Aorta (tissue), 5 donors: ENCODE data around the gene ROS1. TPM values are rescaled to one million over a fixed set of nuclear protein-coding genes. Genes with fewer than 3 reads are reported as not detected.

Experiments
- ATAC-seq: fragments of 200-7000 bp; cut with Tn5 transposase; one replicate; pipeline ENCODE4 v1.9.1; 2022; ENCODE audit warnings: moderate library complexity; ENCODE audit not compliant: low FRiP score
- DNase-seq, 2 donors: peaks; one replicate each; pipeline ENCODE4 v3.0.0-alpha.2; 2020
- H3K27ac ChIP-seq, 2 donors: one replicate each; pipeline ENCODE4 v1.5.1; 2013; ENCODE audit warnings: low read length in 2 of 2, mild to moderate bottlenecking in 2 of 2, moderate library complexity in 2 of 2, control low read depth in 1 of 2, inconsistent platforms in 1 of 2, low read depth in 1 of 2
- H3K27me3 ChIP-seq, 2 donors: one replicate each; pipeline ENCODE4 v1.6.1; 2013; ENCODE audit warnings: control low read depth in 1 of 2, low read length in 1 of 2, mild to moderate bottlenecking in 1 of 2, moderate library complexity in 1 of 2; ENCODE audit not compliant: insufficient read depth in 2 of 2, control insufficient read depth in 1 of 2
- H3K36me3 ChIP-seq, 2 donors: one replicate each; pipeline ENCODE4 v1.6.1; 2013; ENCODE audit warnings: control low read depth in 1 of 2, low read length in 1 of 2, mild to moderate bottlenecking in 1 of 2; ENCODE audit not compliant: insufficient read depth in 2 of 2, control insufficient read depth in 1 of 2
- H3K4me1 ChIP-seq, 2 donors: one replicate each; pipeline ENCODE4 v1.6.1; 2013; ENCODE audit warnings: low read length in 2 of 2, control low read depth in 1 of 2, mild to moderate bottlenecking in 1 of 2, moderate library complexity in 1 of 2; ENCODE audit not compliant: insufficient read depth in 2 of 2, control insufficient read depth in 1 of 2
- H3K4me3 ChIP-seq, 2 donors: one replicate each; pipeline ENCODE4 v1.5.1; 2013; ENCODE audit warnings: low read length in 2 of 2, control low read depth in 1 of 2, mild to moderate bottlenecking in 1 of 2
- H3K9me3 ChIP-seq: one replicate; pipeline ENCODE4 v1.6.1; 2013; ENCODE audit warnings: mild to moderate bottlenecking, low read length; ENCODE audit not compliant: control insufficient read depth
- WGBS, 2 donors: extraction: QIAGEN DNeasy Blood & Tissue Kit; methylation state at CpG; one replicate each; pipeline ENCODE4 v1.1.7; 2013; 5-methylcytosine and 5-hydroxymethylcytosine counted together
- intact Hi-C, 2 donors: fragments of 100-400 bp; cut with DNase I; formaldehyde crosslinking; loops; one replicate each; pipeline versions ENCODE4 v1.14.2 to v1.15.0; 2022
- polyA plus RNA-seq, 2 donors: library from polyadenylated mRNA; stranded (reverse); fragments of 200-250 nt; gene quantifications; one replicate each; pipeline ENCODE4 v1.2.3, GENCODE V29; 2013
- total RNA-seq, 2 donors: library from RNA; stranded (reverse); fragmentation: NEBNext Ultra II Directional; extraction: Animal tissue kit (Norgen Biotek cat#: 25700); gene quantifications; one replicate each; pipeline ENCODE4 v1.2.1, GENCODE V29; 2021
- donor health status: healthy with polysubstance abuse.
- donor health status: Bipolar disorder and iron deficiency.
- donor health status: DM: no; HTN: no; CAD: no.
- donor health status: DM: no; HTN: no; CAD: no.
- donor health status: DM: yes; HTN: yes; CAD: no.

ROS1 gene
- total and polyA plus RNA-seq, 4 donors = 0.06 TPM; not detected in 3

GRCh38 chr6:117304446-117304845, 121.3 kb downstream of the ROS1 start:
- Histone ChIP-seq H3K9me3 (no peaks in the 10 kb centered on the region), H3K4me1 (peaks cover 0 to 2% of the 10 kb centered on the region in 2 donors), H3K27ac (no peak overlapping the region), H3K36me3 (no peaks in the 10 kb centered on the region), H3K27me3 (no peaks in the 10 kb centered on the region), H3K4me3 (no peak overlapping the region)
- ATAC-seq (no peak), DNase-seq (no peak)
- intact Hi-C loops = no loop called here
- WGBS, 2 donors = 80 to 90% methylated on average over 2 of the region's 2 CpGs

DNA sequence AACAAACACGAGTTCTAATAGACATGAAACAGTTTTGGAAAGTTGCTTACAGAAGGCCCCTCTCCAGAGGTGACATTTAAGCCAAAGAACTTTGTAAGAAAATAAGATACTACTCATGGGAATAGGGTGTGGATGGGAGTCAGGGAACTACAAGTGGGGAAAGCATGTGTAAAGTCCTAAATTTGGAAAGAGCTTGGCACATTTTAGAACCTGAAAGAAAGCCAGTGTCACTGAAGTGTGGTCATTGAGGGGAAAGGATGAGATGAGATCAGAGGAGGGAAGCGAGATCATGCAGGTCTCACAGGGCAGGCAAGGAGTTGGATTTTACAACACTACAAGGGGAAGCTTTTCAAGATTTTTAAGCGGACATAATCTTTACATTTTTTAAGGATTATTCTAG, 122.4 kb downstream of the ROS1 start:
- H3K9me3 ChIP-seq = no peaks in the 10 kb centered on the region
- H3K27ac ChIP-seq = no peak overlapping the region
- intact Hi-C loops = no loop called here
- DNase-seq = no peak
- no peaks in the 10 kb centered on the region for H3K4me1 ChIP-seq
- no peak for ATAC-seq
- H3K36me3 ChIP-seq = no peaks in the 10 kb centered on the region
- 62 to 71% methylated on average over 3 of the region's 3 CpGs for WGBS, 2 donors
- H3K4me3 ChIP-seq = no peak overlapping the region
- H3K27me3 ChIP-seq = no peaks in the 10 kb centered on the region

DNA sequence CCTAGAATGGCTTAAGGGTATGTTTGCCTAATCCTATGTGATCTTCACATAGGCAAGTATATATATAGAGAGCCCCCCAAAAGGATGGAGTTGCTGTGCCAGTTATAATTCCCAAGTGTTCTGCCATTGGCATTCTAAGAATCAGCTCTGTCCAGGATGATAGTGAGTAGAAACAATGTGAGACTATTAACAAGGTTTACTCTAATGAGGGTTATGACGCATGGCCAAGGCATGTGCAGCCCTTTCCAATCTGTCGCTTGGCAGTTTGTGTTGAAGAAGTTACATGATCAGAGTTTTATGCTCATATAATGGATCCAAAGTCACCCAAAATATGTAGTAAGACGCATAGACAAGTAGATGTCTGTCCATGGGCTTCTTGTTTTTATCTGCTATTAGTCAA, 126.8 kb downstream of the ROS1 start:
- H3K36me3 ChIP-seq = no peaks in the 10 kb centered on the region
- no peak overlapping the region for H3K27ac ChIP-seq
- no peak overlapping the region for H3K4me3 ChIP-seq
- intact Hi-C loops = no loop called here
- H3K4me1 ChIP-seq = no peaks in the 10 kb centered on the region
- no peak for ATAC-seq
- DNase-seq = no peak
- H3K9me3 ChIP-seq = no peaks in the 10 kb centered on the region
- 90 to 91% methylated on average over 3 of the region's 3 CpGs for WGBS, 2 donors
- no peaks in the 10 kb centered on the region for H3K27me3 ChIP-seq

DNA sequence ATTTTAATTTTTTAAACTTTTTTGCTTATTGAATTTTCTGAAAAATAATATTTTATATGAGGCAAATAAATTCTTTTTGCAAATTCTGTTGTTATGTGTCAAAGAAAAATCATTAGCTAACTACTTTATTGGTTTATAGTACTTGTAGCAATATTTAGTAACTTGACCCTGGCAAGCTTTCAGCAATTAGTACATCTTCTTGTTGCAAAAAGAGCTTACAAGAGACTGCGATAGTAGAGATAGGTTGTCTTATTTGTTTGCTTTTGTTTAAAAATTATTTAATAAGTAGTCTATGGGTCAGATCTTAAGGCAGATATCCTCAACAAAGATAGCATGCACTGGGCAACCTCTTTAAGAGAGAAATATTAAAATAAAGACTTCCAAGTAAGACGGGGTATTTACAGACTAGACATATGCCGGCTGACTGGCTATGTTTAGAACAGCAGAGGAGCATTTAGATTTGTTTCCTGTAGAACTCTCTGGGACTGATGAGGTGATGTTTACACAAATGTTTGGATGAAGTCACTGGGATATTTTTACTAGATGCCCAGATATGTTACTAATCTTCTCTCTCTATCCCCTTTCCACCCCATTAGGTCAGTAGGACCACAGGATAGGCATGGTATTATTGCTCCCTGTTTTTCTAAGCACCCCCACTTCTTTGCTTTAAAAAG, 135.4 kb downstream of the ROS1 start:
- Histone ChIP-seq H3K4me1 (no peaks in the 10 kb centered on the region), H3K27me3 (no peaks in the 10 kb centered on the region), H3K9me3 (no peaks in the 10 kb centered on the region), H3K4me3 (no peak overlapping the region), H3K36me3 (no peaks in the 10 kb centered on the region), H3K27ac (no peak overlapping the region)
- DNase-seq = no peak
- intact Hi-C loops = no loop called here
- WGBS, 2 donors = 29 to 47% methylated on average over 3 of the region's 3 CpGs
- ATAC-seq = no peak

DNA sequence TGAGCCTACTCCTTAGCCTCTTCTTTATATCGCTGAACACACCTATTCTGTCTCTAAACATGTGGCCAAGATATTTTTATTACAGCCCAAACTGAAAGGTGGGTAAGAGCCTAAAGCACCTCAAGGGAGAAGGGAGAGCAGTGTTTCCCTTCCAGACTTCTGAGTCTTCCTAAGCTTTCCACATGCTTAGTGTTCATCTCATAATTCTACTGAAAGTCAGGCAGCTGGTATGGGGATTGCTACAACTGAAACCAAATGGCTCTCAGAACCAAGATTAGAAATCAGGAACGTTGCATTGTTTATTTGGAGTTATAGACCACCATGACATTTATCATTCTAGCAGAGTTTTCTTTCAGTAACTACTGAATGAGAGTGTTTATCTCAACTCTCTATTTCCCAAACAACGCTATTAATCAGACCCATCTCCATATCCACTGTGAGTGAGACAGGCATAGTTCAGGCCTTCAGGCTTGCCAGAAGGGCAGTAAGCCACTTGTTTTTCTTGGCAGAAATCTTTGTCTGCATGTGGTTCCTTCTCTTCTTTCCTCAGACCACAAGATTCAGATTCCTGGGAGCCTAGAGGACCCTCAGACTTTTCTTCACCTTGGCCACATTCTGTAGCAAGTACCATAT, 137.5 kb downstream of the ROS1 start:
- DNase-seq (no peak), ATAC-seq (no peak)
- 53 to 58% methylated on average over 3 of the region's 3 CpGs for WGBS, 2 donors
- intact Hi-C loops = no loop called here
- no peak overlapping the region for H3K4me3 ChIP-seq
- no peaks in the 10 kb centered on the region for H3K27me3 ChIP-seq
- H3K27ac ChIP-seq = no peak overlapping the region
- H3K36me3 ChIP-seq = no peaks in the 10 kb centered on the region
- H3K4me1 ChIP-seq = no peaks in the 10 kb centered on the region
- H3K9me3 ChIP-seq = no peaks in the 10 kb centered on the region

GRCh38 chr6:117280922-117281321, 144.8 kb downstream of the ROS1 start:
- no peak for ATAC-seq
- intact Hi-C loops = no loop called here

DNA sequence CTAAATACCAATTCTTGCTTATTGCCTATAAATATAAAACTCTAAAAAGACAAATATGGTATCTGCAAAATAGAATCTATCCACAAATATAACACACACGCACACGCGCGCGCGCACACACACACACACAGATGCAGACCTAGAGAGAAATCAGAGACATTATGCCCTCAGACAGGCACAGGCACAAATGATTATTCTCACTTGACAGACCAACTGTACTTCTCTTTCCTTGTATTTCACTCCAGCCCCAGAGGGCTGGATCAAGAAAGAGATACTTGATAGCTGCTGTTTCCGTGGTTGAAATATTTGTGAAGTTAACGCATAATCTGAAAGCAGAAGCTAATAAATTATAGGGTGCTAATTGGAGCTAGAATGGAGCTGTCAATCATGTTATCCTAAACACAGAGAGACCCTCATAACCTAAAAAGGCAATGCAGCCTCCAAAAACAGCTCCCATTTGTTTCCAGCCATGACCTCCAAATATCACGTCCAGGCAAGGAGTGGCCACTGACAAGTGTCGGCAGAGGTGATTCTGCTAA, 148.9 kb downstream of the ROS1 start:
- Histone ChIP-seq H3K9me3 (no peaks in the 10 kb centered on the region), H3K27ac (no peak overlapping the region), H3K36me3 (no peaks in the 10 kb centered on the region), H3K4me3 (no peak overlapping the region), H3K4me1 (no peaks in the 10 kb centered on the region), H3K27me3 (peaks cover 0 to 2% of the 10 kb centered on the region in 2 donors)
- no peak for DNase-seq
- ATAC-seq = no peak
- 81 to 84% methylated on average over 10 of the region's 10 CpGs for WGBS, 2 donors
- intact Hi-C loops = no loop called here

More at GRCh38 chr6:117280922-117281321, 144.8 kb downstream of the ROS1 start:
- Histone ChIP-seq H3K4me1 (no peaks in the 10 kb centered on the region), H3K9me3 (no peaks in the 10 kb centered on the region), H3K27ac (no peak overlapping the region), H3K36me3 (no peaks in the 10 kb centered on the region), H3K27me3 (peaks cover 0 to 2% of the 10 kb centered on the region in 2 donors), H3K4me3 (no peak overlapping the region)
- 68 to 71% methylated on average over 3 of the region's 3 CpGs for WGBS, 2 donors
- no peak for DNase-seq

GRCh38 chr6:117275711-117276110, 150.0 kb downstream of the ROS1 start:
- no peak overlapping the region for H3K4me3 ChIP-seq
- no peaks in the 10 kb centered on the region for H3K9me3 ChIP-seq
- intact Hi-C loops = no loop called here
- no peaks in the 10 kb centered on the region for H3K27me3 ChIP-seq
- 59 to 68% methylated on average over 5 of the region's 5 CpGs for WGBS, 2 donors
- no peak overlapping the region for H3K27ac ChIP-seq
- ATAC-seq (no peak), DNase-seq (no peak)
- no peaks in the 10 kb centered on the region for H3K4me1 ChIP-seq
- H3K36me3 ChIP-seq = no peaks in the 10 kb centered on the region

DNA sequence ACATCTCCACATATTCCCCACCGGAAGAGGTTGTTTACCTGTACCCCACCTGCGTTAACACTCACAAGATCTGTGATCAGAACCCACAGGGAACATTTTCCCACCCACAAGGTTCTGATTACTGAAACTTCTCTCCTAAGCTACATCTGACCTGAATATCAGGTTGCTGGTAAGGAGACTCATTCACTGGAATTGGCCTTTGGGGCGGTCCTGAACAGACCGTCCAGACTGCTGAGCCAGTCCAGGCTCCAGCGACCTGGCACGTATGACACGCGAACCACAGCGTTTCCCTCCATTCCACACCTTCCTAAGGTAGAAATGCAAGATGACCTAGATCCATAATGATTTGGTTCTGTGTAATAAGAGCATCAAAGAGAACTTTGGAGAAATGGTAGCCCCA, 150.5 kb downstream of the ROS1 start:
- H3K36me3 ChIP-seq = no peaks in the 10 kb centered on the region
- no peaks in the 10 kb centered on the region for H3K4me1 ChIP-seq
- ATAC-seq (no peak), DNase-seq (no peak)
- H3K27ac ChIP-seq = no peak overlapping the region
- 83 to 88% methylated on average over 9 of the region's 9 CpGs for WGBS, 2 donors
- intact Hi-C loops = no loop called here
- no peak overlapping the region for H3K4me3 ChIP-seq
- H3K9me3 ChIP-seq = no peaks in the 10 kb centered on the region
- no peaks in the 10 kb centered on the region for H3K27me3 ChIP-seq
